SK-N-SH (cell line): Measurements from ENCODE around the gene NPIPB6. TPM values are rescaled to one million over a fixed set of nuclear protein-coding genes. Genes with fewer than 3 reads are reported as not detected.

Experiments
- CTCF ChIA-PET: fragments of 300-600, 350-600 bp; formaldehyde crosslinking; extraction: SDS; loops from one replicate; lab custom pipeline; 2021; lab: Yijun Ruan, JAX
- POLR2A ChIA-PET: fragments of 350-600 bp; sonication (Branson Sonifier 250); formaldehyde crosslinking; extraction: SDS; loops from one replicate; lab custom pipeline; 2020; ENCODE audit warnings: antibody characterized with exemption, inconsistent platforms; lab: Yijun Ruan, JAX
- DNase-seq: peaks from one replicate; pipeline ENCODE4 v3.0.0; 2012
- H2AFZ ChIP-seq: fragments of 200-600 bp; sonication (generic); 2 replicates; pipeline ENCODE4 v1.8.1; 2016; ENCODE audit warnings: antibody characterized with exemption, mild to moderate bottlenecking, low read depth
- H3F3A ChIP-seq: fragments of 200-600 bp; sonication (generic); replicated peaks from 2 replicates; pipeline ENCODE3; 2016; ENCODE audit warnings: antibody characterized with exemption, mild to moderate bottlenecking; ENCODE audit not compliant: insufficient read depth
- H3K27ac ChIP-seq, 2 experiments: fragments of 200-500 bp in 1 of 2; fragments of 200-600 bp in 1 of 2; sonication (Bioruptor generic) in 1 of 2; sonication (generic), shearing (Covaris generic) in 1 of 2; 2 replicates each; pipeline versions ENCODE4 v1.5.1 to v1.6.1; 2014 to 2016; ENCODE audit warnings: low read depth in 2 of 2, inconsistent platforms in 1 of 2, low read length in 1 of 2, mild to moderate bottlenecking in 1 of 2, mixed read lengths in 1 of 2
- H3K27me3 ChIP-seq: fragments of 200-600 bp; sonication (generic), shearing (Covaris generic); 2 replicates; pipeline ENCODE4 v1.6.1; 2016; ENCODE audit warnings: mixed run types; ENCODE audit not compliant: insufficient read depth
- H3K36me3 ChIP-seq, 2 experiments: fragments of 200-500 bp in 1 of 2; fragments of 200-600 bp in 1 of 2; sonication (Bioruptor generic) in 1 of 2; sonication (generic) in 1 of 2; replicated peaks in 1 of 2; 2 replicates each; pipeline versions ENCODE3 to v1.5.1; 2014 to 2016; ENCODE audit warnings: low read length in 1 of 2, mild to moderate bottlenecking in 1 of 2; ENCODE audit not compliant: insufficient read depth in 2 of 2, control insufficient read depth in 1 of 2
- H3K4me1 ChIP-seq, 2 experiments: fragments of 200-500 bp in 1 of 2; fragments of 200-600 bp in 1 of 2; sonication (Bioruptor generic) in 1 of 2; sonication (generic), shearing (Covaris generic) in 1 of 2; 2 replicates each; pipeline versions ENCODE4 v1.5.1 to v1.6.1; 2014 to 2016; ENCODE audit warnings: low read depth in 1 of 2, low read length in 1 of 2, mixed run types in 1 of 2; ENCODE audit not compliant: insufficient read depth in 2 of 2, control insufficient read depth in 1 of 2
- H3K4me2 ChIP-seq: fragments of 200-600 bp; sonication (generic), shearing (Covaris generic); 2 replicates; pipeline ENCODE4 v1.6.1; 2017; ENCODE audit warnings: mixed run types
- H3K4me3 ChIP-seq, 2 experiments: fragments of 200-500 bp in 1 of 2; fragments of 200-600 bp in 1 of 2; sonication (Bioruptor generic) in 1 of 2; sonication (generic), shearing (Covaris generic) in 1 of 2; 2 replicates each; pipeline versions ENCODE4 v1.5.1 to v1.8.1; 2014 to 2016; ENCODE audit warnings: low read depth in 2 of 2, inconsistent platforms in 1 of 2, low read length in 1 of 2, mild to moderate bottlenecking in 1 of 2, mixed read lengths in 1 of 2, moderate library complexity in 1 of 2
- H3K79me2 ChIP-seq: fragments of 200-600 bp; sonication (generic); 2 replicates; pipeline ENCODE4 v1.8.1; 2017; ENCODE audit warnings: mild to moderate bottlenecking; ENCODE audit not compliant: insufficient read depth
- H3K9ac ChIP-seq: fragments of 200-600 bp; sonication (generic); 2 replicates; pipeline ENCODE4 v1.6.1; 2017; ENCODE audit warnings: mixed run types
- H3K9me2 ChIP-seq: fragments of 200-600 bp; sonication (generic); 2 replicates; pipeline ENCODE4 v1.6.1; 2017; ENCODE audit warnings: mixed run types
- H3K9me3 ChIP-seq: fragments of 200-600 bp; sonication (generic); 2 replicates; pipeline ENCODE4 v1.6.1; 2017; ENCODE audit warnings: mixed run types, mild to moderate bottlenecking, moderate library complexity
- H4K20me1 ChIP-seq: fragments of 200-600 bp; sonication (generic); 2 replicates; pipeline ENCODE4 v1.6.1; 2017; ENCODE audit warnings: mild to moderate bottlenecking, mixed run types; ENCODE audit not compliant: insufficient read depth
- CHD2 ChIP-seq: fragments of 150-350 bp; IDR thresholded peaks from 2 replicates; pipeline ENCODE4 v1.6.1; 2018; ENCODE audit warnings: low read length; ENCODE audit not compliant: partially characterized antibody
- EZH2phosphoT487 ChIP-seq: fragments of 200-600 bp; sonication (generic); IDR thresholded peaks from 2 replicates; pipeline ENCODE4 v1.6.1; 2017; ENCODE audit warnings: low read depth, mixed run types, mild to moderate bottlenecking, antibody characterized with exemption, moderate library complexity, borderline replicate concordance
- FOSL2 ChIP-seq: IDR thresholded peaks from 2 replicates; pipeline ENCODE4 v1.4.0; 2012; ENCODE audit warnings: low read depth, mild to moderate bottlenecking, moderate library complexity, borderline replicate concordance
- GABPA ChIP-seq: IDR thresholded peaks from 2 replicates; pipeline ENCODE4 v1.4.0; 2012; ENCODE audit warnings: low read depth, mild to moderate bottlenecking
- JUND ChIP-seq: IDR thresholded peaks from 2 replicates; pipeline ENCODE4 v1.4.0; 2012
- NRF1 ChIP-seq: IDR thresholded peaks from 2 replicates; pipeline ENCODE4 v1.6.1; 2012; ENCODE audit warnings: low read depth, mild to moderate bottlenecking, low read length
- RFX5 ChIP-seq: IDR thresholded peaks from 2 replicates; pipeline ENCODE4 v1.6.1; 2012; ENCODE audit warnings: mild to moderate bottlenecking, improper control_type of control experiment, low read length
- USF2 ChIP-seq: fragments of 150-350 bp; IDR thresholded peaks from 2 replicates; pipeline ENCODE4 v1.6.1; 2017; ENCODE audit warnings: antibody characterized with exemption, low read length, low read depth, borderline replicate concordance
- WGBS: methylation state at CpG from one replicate; pipeline ENCODE4 v1.1.6; 2017; ENCODE audit warnings: low lambda C conversion rate; 5-methylcytosine and 5-hydroxymethylcytosine counted together
- polyA plus RNA-seq, 3 experiments: library from polyadenylated mRNA; depleted of rRNA; stranded (reverse); fragments of >200 nt; gene quantifications; 2 replicates each; pipeline ENCODE4 v1.2.3, GENCODE V29; 2012
- small RNA-seq, 7 experiments: library from RNA; depleted of rRNA; stranded (forward); fragments of <200 nt; gene quantifications; one replicate each; pipeline ENCODE3, GENCODE V24; 2012
- TF ChIP-seq, protein P1 (sequence below): IDR thresholded peaks from 2 replicates; pipeline ENCODE4 v1.6.1; 2012; ENCODE audit warnings: mild to moderate bottlenecking, low read depth, low read length, moderate library complexity

NPIPB6 gene
- polyA plus RNA-seq, 1 of the 3 experiments (the other 2 are of a cell fraction): 0.35 TPM

GRCh38 chr16:28293601-28293960 lies 69.7 kb downstream of the NPIPB6 start:
- CTCF ChIA-PET: interaction anchor here (1.2 to 10.5 kb wide), 5 partner anchors 11 to 28 kb away, joined by 4 to 82 read pairs (median 15); no protein-coding TSS in a partner anchor
- peaks cover 4% of the 10 kb centered on the region for H3F3A ChIP-seq
- no peaks in the 10 kb centered on the region for H3K36me3 ChIP-seq
- H3K4me1 ChIP-seq: peaks cover 3 to 17% of the 10 kb centered on the region in 2 experiments; a peak in 1 of 4 replicates
- H3K27ac ChIP-seq: peak overlapping the region in 1 of 2 experiments; percentile 81; a peak in 2 of 4 replicates
- 25% methylated on average over 8 of the region's 10 CpGs for WGBS
- H3K4me3 ChIP-seq: peak overlapping the region in 1 of 2 experiments; percentile 70; a peak in 2 of 4 replicates
- no peak overlapping the region for H2AFZ ChIP-seq
- peak overlapping the region; percentile 88 for H3K4me2 ChIP-seq
- no peaks in the 10 kb centered on the region for H3K79me2 ChIP-seq
- H3K27me3 ChIP-seq: 0 out of 2 replicates have a peak, but pooled peaks cover 10% of the 10 kb centered on the region
- POLR2A ChIA-PET: interaction anchor here (1.7 kb wide), 1 partner anchor 12 kb away, joined by 6 read pairs; no protein-coding TSS in a partner anchor
- no peak for DNase-seq
- no peaks in the 10 kb centered on the region for H3K9me2 ChIP-seq
- no peaks in the 10 kb centered on the region for H4K20me1 ChIP-seq
- H3K9me3 ChIP-seq: no peaks in the 10 kb centered on the region
- no peak overlapping the region for H3K9ac ChIP-seq
- TF ChIP-seq, protein P1, sequence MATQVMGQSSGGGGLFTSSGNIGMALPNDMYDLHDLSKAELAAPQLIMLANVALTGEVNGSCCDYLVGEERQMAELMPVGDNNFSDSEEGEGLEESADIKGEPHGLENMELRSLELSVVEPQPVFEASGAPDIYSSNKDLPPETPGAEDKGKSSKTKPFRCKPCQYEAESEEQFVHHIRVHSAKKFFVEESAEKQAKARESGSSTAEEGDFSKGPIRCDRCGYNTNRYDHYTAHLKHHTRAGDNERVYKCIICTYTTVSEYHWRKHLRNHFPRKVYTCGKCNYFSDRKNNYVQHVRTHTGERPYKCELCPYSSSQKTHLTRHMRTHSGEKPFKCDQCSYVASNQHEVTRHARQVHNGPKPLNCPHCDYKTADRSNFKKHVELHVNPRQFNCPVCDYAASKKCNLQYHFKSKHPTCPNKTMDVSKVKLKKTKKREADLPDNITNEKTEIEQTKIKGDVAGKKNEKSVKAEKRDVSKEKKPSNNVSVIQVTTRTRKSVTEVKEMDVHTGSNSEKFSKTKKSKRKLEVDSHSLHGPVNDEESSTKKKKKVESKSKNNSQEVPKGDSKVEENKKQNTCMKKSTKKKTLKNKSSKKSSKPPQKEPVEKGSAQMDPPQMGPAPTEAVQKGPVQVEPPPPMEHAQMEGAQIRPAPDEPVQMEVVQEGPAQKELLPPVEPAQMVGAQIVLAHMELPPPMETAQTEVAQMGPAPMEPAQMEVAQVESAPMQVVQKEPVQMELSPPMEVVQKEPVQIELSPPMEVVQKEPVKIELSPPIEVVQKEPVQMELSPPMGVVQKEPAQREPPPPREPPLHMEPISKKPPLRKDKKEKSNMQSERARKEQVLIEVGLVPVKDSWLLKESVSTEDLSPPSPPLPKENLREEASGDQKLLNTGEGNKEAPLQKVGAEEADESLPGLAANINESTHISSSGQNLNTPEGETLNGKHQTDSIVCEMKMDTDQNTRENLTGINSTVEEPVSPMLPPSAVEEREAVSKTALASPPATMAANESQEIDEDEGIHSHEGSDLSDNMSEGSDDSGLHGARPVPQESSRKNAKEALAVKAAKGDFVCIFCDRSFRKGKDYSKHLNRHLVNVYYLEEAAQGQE: no peak
- TF ChIP-seq NRF1 (no peak), EZH2phosphoT487 (no peak)

GRCh38 chr16:28292731-28293600 lies 70.3 kb downstream of the NPIPB6 start:
- peak overlapping the region; percentile 88 for H3K4me2 ChIP-seq
- peaks cover 3 to 17% of the 10 kb centered on the region in 2 experiments; a peak in 1 of 4 replicates for H3K4me1 ChIP-seq
- peaks cover 4% of the 10 kb centered on the region for H3F3A ChIP-seq
- no peaks in the 10 kb centered on the region for H3K9me3 ChIP-seq
- H3K79me2 ChIP-seq: no peaks in the 10 kb centered on the region
- ChIA-PET CTCF (interaction anchor here (1.1 to 10.5 kb wide), 7 partner anchors 9 to 34 kb away, joined by 3 to 82 read pairs (median 5); no protein-coding TSS in a partner anchor), POLR2A (interaction anchor here (0.6 to 2.0 kb wide), 3 partner anchors 9 to 15 kb away, joined by 3 to 9 read pairs (median 6); no protein-coding TSS in a partner anchor)
- peak overlapping the region; percentile 42; the same call in 1 of the 2 replicates for H3K9ac ChIP-seq
- H3K9me2 ChIP-seq: no peaks in the 10 kb centered on the region
- 0 out of 2 replicates have a peak, but pooled peaks cover 10% of the 10 kb centered on the region for H3K27me3 ChIP-seq
- H2AFZ ChIP-seq: peak overlapping the region; percentile 83; the same call in 1 of the 2 replicates
- H3K4me3 ChIP-seq: peak overlapping the region; percentile 63 to 70
- peak; percentile 54 for TF ChIP-seq CHD2
- no peak for TF ChIP-seq GABPA
- no peak for TF ChIP-seq FOSL2
- no peak for TF ChIP-seq RFX5
- TF ChIP-seq USF2: no peak
- TF ChIP-seq JUND: no peak
- no peaks in the 10 kb centered on the region for H3K36me3 ChIP-seq
- peak overlapping the region in 1 of 2 experiments; percentile 81; a peak in 2 of 4 replicates for H3K27ac ChIP-seq
- H4K20me1 ChIP-seq: no peaks in the 10 kb centered on the region
- 5% methylated on average over 4 of the region's 60 CpGs for WGBS
- DNase-seq: peak; percentile 74

Small RNAs within 50 kb of the gene (small RNA-seq; reads per million reads assigned to genes)
- gene AC138904.2: 0 reads per million in 7 experiments
- gene MIR6862-1: 0 reads per million in 7 experiments

Other genes with a start within 250 kb of the NPIPB6 start
- gene XPO6, start 151.5 kb downstream of the NPIPB6 start, polyA plus RNA-seq (2012; rRNA removed): 97.1 and 118 TPM in 2 replicates
- gene SBK1, start 71.0 kb downstream of the NPIPB6 start, polyA plus RNA-seq (2012; rRNA removed): 0.36 and 0.55 TPM in 2 replicates
- 153 and 196 TPM in 2 replicates for gene EIF3CL, start 40.3 kb upstream of the NPIPB6 start, polyA plus RNA-seq (2012; rRNA removed)
- 0.13 TPM in 1 of 2 replicates, not detected in the other for gene NPIPB7, start 108.8 kb upstream of the NPIPB6 start, polyA plus RNA-seq (2012; rRNA removed)
- 17.3 and 18.5 TPM in 2 replicates for gene CLN3, start 128.6 kb upstream of the NPIPB6 start, polyA plus RNA-seq (2012; rRNA removed)
- gene APOBR, start 131.1 kb upstream of the NPIPB6 start, polyA plus RNA-seq (2012; rRNA removed): 0.03 TPM in 1 of 2 replicates, not detected in the other
- not detected in 2 replicates for gene IL27, start 143.3 kb upstream of the NPIPB6 start, polyA plus RNA-seq (2012; rRNA removed)
- 0.61 and 1.1 TPM in 2 replicates for gene NUPR1, start 175.5 kb upstream of the NPIPB6 start, polyA plus RNA-seq (2012; rRNA removed)
- gene SGF29, start 190.4 kb upstream of the NPIPB6 start, polyA plus RNA-seq (2012; rRNA removed): 3.3 and 4.6 TPM in 2 replicates
- gene SULT1A2, start 233.5 kb upstream of the NPIPB6 start, polyA plus RNA-seq (2012; rRNA removed): 0.07 TPM in 1 of 2 replicates, not detected in the other
- 0.13 and 0.21 TPM in 2 replicates for gene SULT1A1, start 246.5 kb upstream of the NPIPB6 start, polyA plus RNA-seq (2012; rRNA removed)